PFSK-1 (cell line): ENCODE data around the gene ZMAT2.

Source experiments
- FOXP2 ChIP-seq: optimal IDR thresholded peaks from 2 replicates; pipeline ENCODE3; 2011; ENCODE audit warnings: borderline replicate concordance, control low read depth, inconsistent platforms; ENCODE audit not compliant: insufficient read depth; ENCODE audit errors: extremely low read length, extremely low read depth
- POLR2AphosphoS5 ChIP-seq: IDR thresholded peaks from 2 replicates; pipeline ENCODE4 v1.6.1; 2012; ENCODE audit warnings: low read depth, mild to moderate bottlenecking, control low read depth, low read length, moderate library complexity
- REST ChIP-seq, 2 experiments: IDR thresholded peaks; 2 replicates each; pipeline versions ENCODE4 v1.6.1 to v1.8.0; 2011 to 2012; ENCODE audit warnings: low read depth in 2 of 2, low read length in 2 of 2, control low read depth in 1 of 2, inconsistent platforms in 1 of 2, mild to moderate bottlenecking in 1 of 2, moderate library complexity in 1 of 2; ENCODE audit not compliant: insufficient read depth in 1 of 2
- SIN3A ChIP-seq: IDR thresholded peaks from 2 replicates; pipeline ENCODE4 v1.6.1; 2012; ENCODE audit warnings: mild to moderate bottlenecking, low read length, moderate library complexity, borderline replicate concordance; ENCODE audit not compliant: insufficient read depth
- TAF1 ChIP-seq: IDR thresholded peaks from 2 replicates; pipeline ENCODE4 v1.6.1; 2012; ENCODE audit warnings: low read length, control low read depth, borderline replicate concordance; ENCODE audit not compliant: insufficient read depth

GRCh38 chr5:140678993-140679392 is 21.3 kb upstream of the ZMAT2 start:
- TF ChIP-seq POLR2AphosphoS5 (no peak), REST (IDR thresholded peaks at IDR 0.05; ENCODE audit: insufficient read depth in 1 of 2, low read depth in 2 of 2, low read length in 2 of 2) (no peak), SIN3A (no peak), TAF1 (no peak), FOXP2 (no peak)
